GM20000 (cell line): ENCODE results near the gene MICAL2.

ENCODE experiments used
- DNase-seq: peaks from one replicate; pipeline ENCODE4 v3.0.0; 2012; ENCODE audit warnings: low spot score
- TF ChIP-seq, protein P1 (sequence below): IDR thresholded peaks from 2 replicates; pipeline ENCODE4 v1.5.1; 2012; ENCODE audit warnings: mild to moderate bottlenecking, control low read depth; ENCODE audit errors: extremely low read depth, missing control alignments

MICAL2 gene

DNA sequence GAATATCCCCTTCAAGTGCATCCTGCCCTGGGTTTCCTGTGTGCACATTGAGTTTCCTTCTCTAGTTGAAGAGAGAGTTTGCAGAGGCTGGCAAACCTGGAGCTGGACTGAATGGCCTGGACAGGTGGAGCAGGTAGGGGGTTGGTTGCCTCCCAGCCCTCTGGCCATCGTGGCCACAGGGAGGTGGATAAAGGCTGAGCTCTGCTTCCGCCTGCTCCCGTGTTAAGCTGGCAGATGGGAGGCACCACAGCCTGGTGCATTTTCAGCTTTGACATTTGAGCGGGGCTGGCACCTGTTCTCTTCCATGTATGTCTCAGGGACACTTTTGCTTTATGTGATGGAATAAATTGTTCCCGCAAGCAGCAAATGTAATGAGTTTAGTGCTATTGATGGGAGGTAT is 11.1 kb downstream of the MICAL2 start:
- DNase-seq: no peak
- TF ChIP-seq, protein P1, sequence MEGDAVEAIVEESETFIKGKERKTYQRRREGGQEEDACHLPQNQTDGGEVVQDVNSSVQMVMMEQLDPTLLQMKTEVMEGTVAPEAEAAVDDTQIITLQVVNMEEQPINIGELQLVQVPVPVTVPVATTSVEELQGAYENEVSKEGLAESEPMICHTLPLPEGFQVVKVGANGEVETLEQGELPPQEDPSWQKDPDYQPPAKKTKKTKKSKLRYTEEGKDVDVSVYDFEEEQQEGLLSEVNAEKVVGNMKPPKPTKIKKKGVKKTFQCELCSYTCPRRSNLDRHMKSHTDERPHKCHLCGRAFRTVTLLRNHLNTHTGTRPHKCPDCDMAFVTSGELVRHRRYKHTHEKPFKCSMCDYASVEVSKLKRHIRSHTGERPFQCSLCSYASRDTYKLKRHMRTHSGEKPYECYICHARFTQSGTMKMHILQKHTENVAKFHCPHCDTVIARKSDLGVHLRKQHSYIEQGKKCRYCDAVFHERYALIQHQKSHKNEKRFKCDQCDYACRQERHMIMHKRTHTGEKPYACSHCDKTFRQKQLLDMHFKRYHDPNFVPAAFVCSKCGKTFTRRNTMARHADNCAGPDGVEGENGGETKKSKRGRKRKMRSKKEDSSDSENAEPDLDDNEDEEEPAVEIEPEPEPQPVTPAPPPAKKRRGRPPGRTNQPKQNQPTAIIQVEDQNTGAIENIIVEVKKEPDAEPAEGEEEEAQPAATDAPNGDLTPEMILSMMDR: no peak

DNA sequence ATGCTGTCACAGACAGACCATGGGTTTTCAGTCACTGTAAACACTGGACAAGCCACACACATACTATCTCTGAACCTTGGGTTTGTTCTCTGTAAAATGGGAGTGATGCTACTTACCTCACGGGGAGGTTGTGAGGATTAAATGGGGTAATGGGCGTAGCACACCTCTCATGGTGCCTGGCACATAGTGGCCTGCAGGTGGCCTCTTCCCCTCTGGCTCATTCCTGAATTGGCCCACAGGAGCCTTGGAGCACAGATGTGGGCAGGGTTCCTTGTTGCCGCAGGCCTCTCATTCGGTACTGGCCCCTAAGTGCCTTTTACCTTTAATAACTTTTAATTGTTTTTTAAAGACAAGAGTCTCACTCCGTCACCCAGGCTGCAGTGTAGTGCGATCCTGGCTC is 11.7 kb downstream of the MICAL2 start:
- no peak for DNase-seq
- TF ChIP-seq, protein P1: no peak

DNA sequence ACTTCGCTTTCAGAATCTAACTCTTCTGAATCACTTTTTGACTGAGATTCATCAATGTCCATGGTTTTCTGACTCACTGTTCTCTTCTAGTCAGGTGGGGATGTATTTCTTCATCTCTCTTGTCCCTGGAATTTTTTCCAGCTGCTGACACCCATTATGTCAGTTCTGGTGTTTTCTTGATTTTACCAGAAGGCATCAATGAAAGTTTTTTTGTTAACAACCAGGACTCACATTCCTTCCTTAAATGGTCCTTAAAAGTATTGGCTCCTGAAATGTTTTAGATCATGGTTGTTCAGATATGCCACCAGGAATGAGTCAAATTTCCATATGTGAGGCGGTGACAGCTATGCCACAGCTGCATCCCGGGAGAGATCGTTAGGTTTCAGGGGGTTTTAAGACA is 12.9 kb downstream of the MICAL2 start:
- DNase-seq: no peak
- TF ChIP-seq, protein P1: no peak

DNA sequence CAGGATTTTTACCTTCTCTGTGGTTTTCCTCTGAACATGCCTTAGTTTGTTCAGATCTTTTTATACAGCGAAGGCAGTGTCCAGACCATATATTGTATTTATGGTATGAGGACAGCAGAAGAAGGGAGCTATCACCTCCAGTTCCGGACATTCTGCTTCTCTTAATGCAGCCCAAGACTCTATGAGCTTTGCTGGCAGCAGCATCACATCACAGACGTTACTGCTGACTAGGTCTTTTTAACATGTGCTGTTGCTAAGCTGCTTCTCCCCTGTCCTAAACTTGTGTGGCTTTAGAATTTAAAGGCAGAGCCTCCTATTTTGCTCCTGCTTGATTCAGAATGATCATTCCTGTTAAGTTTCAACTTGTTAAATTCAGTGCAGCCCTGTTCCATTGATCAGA is 13.4 kb downstream of the MICAL2 start:
- DNase-seq: no peak
- TF ChIP-seq, protein P1: no peak

DNA sequence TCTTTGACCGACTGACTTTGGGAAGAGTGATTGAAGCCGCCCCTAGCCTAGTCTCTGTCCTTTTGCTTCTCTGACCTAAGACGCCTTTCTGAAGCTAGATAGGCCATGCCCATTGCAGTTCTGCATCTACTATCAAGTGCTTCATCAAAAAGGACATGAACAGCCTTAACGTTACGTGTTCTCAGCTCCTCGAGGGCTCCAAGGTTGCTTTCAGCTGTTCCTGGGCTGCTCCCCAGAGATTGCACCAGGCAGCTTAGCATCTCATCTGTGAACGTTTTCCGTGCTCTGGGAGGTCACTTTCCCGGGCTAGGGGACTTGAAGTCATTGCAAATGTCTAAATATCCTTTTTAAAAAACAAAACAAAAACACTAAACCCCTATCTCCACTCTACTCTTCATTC is 13.9 kb downstream of the MICAL2 start:
- TF ChIP-seq, protein P1: no peak
- no peak for DNase-seq

DNA sequence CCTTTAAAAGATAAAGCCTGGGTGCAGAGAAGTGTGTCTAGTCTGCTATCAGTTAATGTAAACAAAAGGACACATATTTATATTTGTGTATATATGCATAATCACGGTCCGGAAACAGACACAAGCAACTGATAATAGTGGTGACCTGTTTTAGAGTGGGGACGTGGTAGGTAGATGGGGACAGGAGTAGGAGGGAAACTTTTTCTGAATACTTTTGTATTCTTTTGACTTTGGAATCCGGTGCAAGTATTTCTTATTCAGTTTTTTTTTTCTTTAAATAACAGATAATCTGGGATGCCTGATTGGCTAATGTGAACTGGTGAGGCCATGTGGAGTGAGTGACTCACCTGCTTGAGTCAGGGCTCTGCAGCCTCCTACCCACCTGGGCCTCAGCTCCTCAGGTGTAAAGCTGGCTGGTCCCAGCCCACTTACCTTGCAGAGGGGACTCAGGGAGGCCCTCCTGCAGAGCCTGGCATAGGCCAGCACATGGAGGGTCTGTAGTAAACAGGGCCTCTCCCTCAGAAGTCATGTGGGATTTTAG is 15.3 kb downstream of the MICAL2 start:
- TF ChIP-seq, protein P1: no peak
- DNase-seq: no peak

DNA sequence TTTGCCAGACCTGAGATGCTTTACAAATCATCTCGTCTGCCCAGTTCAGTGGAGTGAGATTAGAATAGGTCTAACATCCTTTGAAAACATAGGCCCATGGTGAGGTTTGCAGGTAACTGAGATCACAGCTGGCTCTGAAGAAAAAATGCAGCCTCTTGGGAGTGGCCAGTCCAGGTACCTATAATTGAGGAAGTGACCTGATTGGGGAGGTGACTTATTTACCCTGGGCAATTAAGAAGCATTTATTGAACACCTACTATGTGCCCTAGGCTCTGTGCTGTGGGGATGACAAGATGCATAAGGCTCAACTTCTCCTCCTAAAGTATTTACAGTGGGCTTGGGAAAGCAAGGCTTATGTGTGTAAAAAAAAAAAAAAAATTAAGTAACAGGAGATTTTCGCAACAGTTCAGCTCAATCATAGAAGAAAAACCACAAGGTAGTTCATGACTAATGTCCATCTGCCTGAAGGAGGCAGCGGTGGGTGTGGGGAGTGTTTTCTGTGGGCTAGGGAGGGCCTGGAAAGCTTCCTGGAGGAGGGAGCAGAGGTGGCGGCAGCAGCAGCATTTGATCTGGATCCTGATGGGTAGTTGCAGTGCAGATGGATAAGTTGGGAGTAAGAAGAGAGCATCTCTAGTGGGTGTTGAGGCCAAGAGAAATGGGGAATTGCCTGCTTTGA is 16.1 kb downstream of the MICAL2 start:
- no peak for DNase-seq
- TF ChIP-seq, protein P1: no peak
